HepG2 (cell line): ENCODE measurements around the gene CABLES1. TPM values are rescaled to one million over a fixed set of nuclear protein-coding genes. Genes with fewer than 3 reads are reported as not detected.

Source experiments
- DMAP1 ChIP-seq: IDR thresholded peaks from 2 replicates; pipeline ENCODE4 v1.6.1; 2016
- GATAD2A ChIP-seq: IDR thresholded peaks from 2 replicates; pipeline ENCODE4 v1.6.1; 2016
- KIAA2018 ChIP-seq: sonication (generic); formaldehyde crosslinking; IDR thresholded peaks from 2 replicates; pipeline ENCODE4 v1.5.0; 2020; ENCODE audit warnings: mild to moderate bottlenecking, missing genetic modification reagents, borderline replicate concordance
- MEF2D ChIP-seq: sonication (generic); formaldehyde crosslinking; IDR thresholded peaks from 2 replicates; pipeline ENCODE4 v1.5.1; 2020; ENCODE audit warnings: mild to moderate bottlenecking, missing genetic modification reagents
- MLXIP ChIP-seq: sonication (generic); formaldehyde crosslinking; IDR thresholded peaks from 2 replicates; pipeline ENCODE4 v1.9.0; 2021; ENCODE audit warnings: missing genetic modification reagents, borderline replicate concordance
- MXD4 ChIP-seq: IDR thresholded peaks from 2 replicates; pipeline ENCODE4 v1.6.1; 2016; ENCODE audit warnings: mild to moderate bottlenecking, missing biosample characterization, missing genetic modification reagents
- SATB2 ChIP-seq: sonication (generic); formaldehyde crosslinking; IDR thresholded peaks from 2 replicates; pipeline ENCODE4 v1.5.0; 2020; ENCODE audit warnings: missing genetic modification reagents
- SKI ChIP-seq: fragments of 450-650 bp; IDR thresholded peaks from one replicate; pipeline ENCODE4 v1.6.1; 2018; ENCODE audit warnings: mild to moderate bottlenecking; ENCODE audit not compliant: partially characterized antibody
- TOPORS ChIP-seq: sonication (generic); formaldehyde crosslinking; IDR thresholded peaks from 2 replicates; pipeline ENCODE4 v1.8.0; 2023; ENCODE audit warnings: mild to moderate bottlenecking, missing genetic modification reagents
- TRIM24 ChIP-seq: sonication (generic); formaldehyde crosslinking; IDR thresholded peaks from 2 replicates; pipeline ENCODE4 v1.8.0; 2022; ENCODE audit warnings: mild to moderate bottlenecking, missing genetic modification reagents
- ZNF20 ChIP-seq: sonication (generic); formaldehyde crosslinking; IDR thresholded peaks from 2 replicates; pipeline ENCODE4 v1.4.0; 2020; ENCODE audit warnings: mild to moderate bottlenecking, moderate library complexity, missing genetic modification reagents
- ZNF224 ChIP-seq: sonication (generic); formaldehyde crosslinking; IDR thresholded peaks from 2 replicates; pipeline ENCODE4 v1.5.0; 2020; ENCODE audit warnings: mild to moderate bottlenecking, missing genetic modification reagents
- ZNF543 ChIP-seq: sonication (generic); formaldehyde crosslinking; IDR thresholded peaks from 2 replicates; pipeline ENCODE4 v1.4.0; 2020; ENCODE audit warnings: mild to moderate bottlenecking, missing genetic modification reagents
- ZNF687 ChIP-seq: sonication (generic); formaldehyde crosslinking; IDR thresholded peaks from 2 replicates; pipeline ENCODE4 v1.5.1; 2020; ENCODE audit warnings: mild to moderate bottlenecking, missing genetic modification reagents, moderate library complexity
- polyA plus RNA-seq, 8 experiments: library from polyadenylated mRNA; depleted of rRNA in 3 of 8; stranded (reverse) in 7 of 8; unstranded in 1 of 8; fragments of >200 nt; fragmentation: Illumina TruSeq in 4 of 8; extraction: Trizol in 4 of 8; gene quantifications; 2 replicates each; pipeline versions ENCODE4 v1.2.1 to v1.2.3, GENCODE V29; 2011 to 2016; ENCODE audit warnings: low read depth in 4 of 8, missing spikeins in 1 of 8, mixed read lengths in 1 of 8; ENCODE audit not compliant: insufficient read depth in 1 of 8
- total RNA-seq, 5 experiments: library from RNA; depleted of rRNA; stranded (reverse); fragments of >200 nt; fragmentation: Illumina TruSeq; extraction: Trizol; gene quantifications; 2 replicates each; pipeline ENCODE4 v1.2.3, GENCODE V29; 2016; ENCODE audit warnings: low read depth in 1 of 5

Gene CABLES1
- total and polyA plus RNA-seq, 2 of the 13 experiments (the other 11 are each of a cell fraction or from before 2014, with no cell fraction given): 14.7 to 25.8 TPM

GRCh38 chr18:23134780-23135549, at the start of gene CABLES1 (continued):
- peak; percentile 93 for TF ChIP-seq ZNF687 (CRISPR knock-in tag)
- no peak for TF ChIP-seq ZNF543
- peak; percentile 50 for TF ChIP-seq MXD4 (CRISPR knock-in tag)
- no peak for TF ChIP-seq MLXIP (CRISPR knock-in tag)
- TF ChIP-seq SKI: peak; percentile 82
- no peak for TF ChIP-seq ZNF20 (CRISPR knock-in tag)
- TF ChIP-seq KIAA2018: 0 out of 2 replicates have a peak, but pooled peaks have one; percentile 53
- 0 out of 2 replicates have a peak, but pooled peaks have one; percentile 37 for TF ChIP-seq GATAD2A (CRISPR knock-in tag)
- no peak for TF ChIP-seq TRIM24 (CRISPR knock-in tag)
- TF ChIP-seq MEF2D: peak; percentile 20; the same call in 1 of the 2 replicates
- TF ChIP-seq SATB2 (CRISPR knock-in tag): no peak
- peak; percentile 38; the same call in 1 of the 2 replicates for TF ChIP-seq DMAP1 (CRISPR knock-in tag)
- peak; percentile 73 for TF ChIP-seq TOPORS
- peak; percentile 89; the same call in 1 of the 2 replicates for TF ChIP-seq ZNF224 (CRISPR knock-in tag)
